Ureter (tissue), 1 donor: ENCODE results near the gene STMN3. TPM values are rescaled to one million over a fixed set of nuclear protein-coding genes. Genes with fewer than 3 reads are reported as not detected.
"Not testable (repeated sequence)": the region's sequence is repeated elsewhere in the genome, so short reads cannot be mapped to it uniquely, and the experiment has no call there.

Experiments used
- DNase-seq: peaks from one replicate; pipeline ENCODE4 v3.0.0-alpha.2; 2020; ENCODE audit warnings: low spot score
- total RNA-seq: library from RNA; stranded (reverse); gene quantifications from one replicate; pipeline ENCODE4 v1.2.4, GENCODE V29; 2023
- donor health status: DM: yes; HTN: yes; CAD: no.

STMN3 gene
- total RNA-seq, 1 donor from 2014 or later: 16.5 TPM

DNA sequence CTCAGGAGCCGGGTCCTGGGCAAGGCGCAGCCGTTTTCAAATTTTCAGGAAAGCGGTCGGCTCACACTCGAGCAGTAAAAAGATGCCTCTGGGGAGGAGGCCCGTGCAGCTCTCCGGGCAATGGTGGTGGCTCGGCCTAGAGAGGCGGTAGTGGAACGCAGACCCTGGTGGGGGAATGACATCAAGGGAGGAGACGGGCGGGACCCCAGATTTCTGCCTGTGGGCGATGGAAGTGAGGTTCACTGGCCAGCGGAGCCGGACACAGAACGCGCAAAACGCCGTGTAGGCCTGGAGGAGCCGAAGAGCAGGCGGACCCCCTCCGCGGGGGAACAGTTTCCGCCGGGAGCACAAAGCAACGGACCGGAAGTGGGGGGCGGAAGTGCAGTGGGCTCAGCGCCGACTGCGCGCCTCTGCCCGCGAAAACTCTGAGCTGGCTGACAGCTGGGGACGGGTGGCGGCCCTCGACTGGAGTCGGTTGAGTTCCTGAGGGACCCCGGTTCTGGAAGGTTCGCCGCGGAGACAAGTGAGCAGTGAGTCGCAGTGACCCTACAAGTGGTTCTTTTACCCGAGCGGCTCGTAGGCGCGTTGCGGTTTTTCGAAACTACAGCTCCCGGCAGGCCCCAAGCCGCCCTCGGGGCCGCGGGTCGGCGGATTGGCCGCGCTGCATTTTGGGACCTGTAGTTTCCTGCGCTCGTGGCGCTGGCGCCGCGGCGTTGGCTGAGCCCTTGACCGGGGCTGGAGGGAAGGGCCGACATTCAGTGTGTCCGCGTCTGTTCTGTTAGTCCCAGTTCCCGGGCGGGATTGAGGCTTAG lies 4.9 kb upstream of the STMN3 start, which contains the start of gene RTEL1:
Gene RTEL1 (plus strand): TSS at position 376 of the 812 bp plus-strand sequence. CDS start 1,091 bp downstream, outside the sequence.
- peak; percentile 92 for DNase-seq

DNA sequence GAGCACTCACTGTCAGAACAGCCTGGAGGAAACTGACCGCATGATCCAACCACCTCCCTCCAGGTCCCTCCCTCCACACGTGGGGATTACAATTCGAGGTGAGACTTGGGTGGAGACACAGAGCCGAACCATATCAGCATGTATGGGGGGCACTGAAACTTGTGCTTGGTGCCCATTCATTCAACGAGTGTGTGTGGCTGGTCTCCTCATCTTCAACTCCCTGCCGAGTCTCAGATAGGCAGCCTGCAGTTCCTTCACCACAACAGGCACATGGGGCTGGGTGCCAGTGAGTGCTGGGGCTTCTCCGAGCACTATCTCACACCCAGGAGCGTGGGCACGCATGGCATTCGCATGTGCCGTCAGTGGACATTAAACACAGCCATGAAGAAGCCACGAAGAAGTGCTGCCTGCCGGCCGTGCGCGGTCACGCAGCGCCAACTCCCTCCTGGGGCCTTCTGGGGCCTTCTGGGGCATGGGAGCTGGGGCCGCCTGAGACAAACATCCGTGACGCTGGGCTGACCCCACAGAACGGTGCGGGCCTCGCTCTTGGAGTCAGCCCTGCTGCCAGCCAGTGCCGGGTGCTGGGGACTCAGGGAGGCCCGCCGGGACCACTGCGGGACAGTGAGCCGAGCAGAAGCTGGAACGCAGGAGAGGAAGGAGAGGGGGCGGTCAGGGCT lies 4.2 kb upstream of the STMN3 start:
- DNase-seq: no peak

DNA sequence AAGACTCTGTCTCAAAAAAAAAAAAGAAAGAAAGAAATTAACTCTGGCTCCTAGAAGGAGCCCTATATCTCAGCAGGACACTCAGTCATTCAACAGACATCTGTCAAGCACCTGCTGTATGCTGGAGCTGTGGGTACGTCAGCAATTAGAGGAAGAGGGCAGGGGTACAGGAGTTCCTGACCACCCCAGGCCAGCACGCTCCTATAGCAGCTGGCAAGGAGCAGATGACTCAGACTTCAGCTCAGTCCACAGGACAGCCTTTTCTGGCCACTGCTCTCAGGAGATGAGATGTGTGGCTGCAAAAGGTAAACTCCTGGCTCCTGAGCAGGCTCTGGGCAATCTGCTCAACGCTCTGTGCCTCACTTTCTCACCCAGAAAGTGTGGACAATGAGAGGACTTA lies 3.2 kb upstream of the STMN3 start:
- no peak for DNase-seq

DNA sequence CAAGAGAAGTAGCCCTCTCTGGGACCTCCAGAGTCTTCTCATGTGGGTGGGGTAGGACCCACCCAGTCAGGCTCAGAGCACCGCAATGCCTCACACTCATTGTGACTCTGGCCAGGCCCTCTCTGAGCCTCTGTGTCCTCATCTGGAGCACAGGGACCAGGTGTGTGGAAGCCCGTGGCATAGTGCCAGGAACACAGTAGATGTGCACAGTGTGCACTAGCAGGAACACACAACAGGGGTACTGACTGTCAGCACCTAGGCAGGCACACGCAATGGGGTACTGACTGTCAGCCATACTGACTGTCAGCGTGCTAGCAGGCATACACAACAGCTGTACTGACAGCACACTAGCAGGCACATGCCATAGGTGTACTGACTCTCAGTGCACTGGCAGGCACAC lies 2.0 kb upstream of the STMN3 start:
- DNase-seq: no peak

DNA sequence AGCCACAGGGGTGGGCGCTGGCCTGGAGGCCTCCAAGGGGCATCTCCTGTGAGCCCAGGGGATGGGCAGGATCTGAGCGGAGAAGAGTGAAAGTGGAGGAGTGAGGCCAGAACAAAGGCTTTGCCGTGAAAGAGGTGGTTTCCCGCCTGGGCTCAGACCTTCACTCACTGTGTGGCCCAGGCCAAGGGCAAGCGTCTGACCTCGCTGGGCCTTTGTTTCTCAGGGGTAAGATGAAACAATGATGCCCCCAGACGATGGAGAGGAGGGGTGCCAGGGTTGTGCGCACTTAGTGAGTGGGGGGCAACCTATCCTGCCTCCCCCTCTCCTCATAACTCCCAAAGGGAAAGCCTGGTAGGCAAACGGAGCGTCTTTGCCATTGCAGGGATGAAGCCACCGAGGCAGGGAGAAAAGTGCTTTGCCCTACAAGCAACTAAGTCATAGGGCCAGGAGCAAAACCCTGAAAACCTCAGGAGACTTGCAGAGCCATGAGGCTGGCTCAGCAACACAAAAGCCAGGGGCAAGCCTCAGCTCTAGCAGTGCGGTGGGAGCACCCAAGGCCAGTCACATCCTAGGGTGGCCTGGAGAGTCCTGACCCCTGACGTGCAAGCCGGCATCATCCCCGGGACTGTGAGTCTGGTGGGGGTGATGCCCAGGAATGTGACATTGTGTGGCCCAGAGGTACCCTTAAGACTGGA lies 897 bp upstream of the STMN3 start:
- no peak for DNase-seq

DNA sequence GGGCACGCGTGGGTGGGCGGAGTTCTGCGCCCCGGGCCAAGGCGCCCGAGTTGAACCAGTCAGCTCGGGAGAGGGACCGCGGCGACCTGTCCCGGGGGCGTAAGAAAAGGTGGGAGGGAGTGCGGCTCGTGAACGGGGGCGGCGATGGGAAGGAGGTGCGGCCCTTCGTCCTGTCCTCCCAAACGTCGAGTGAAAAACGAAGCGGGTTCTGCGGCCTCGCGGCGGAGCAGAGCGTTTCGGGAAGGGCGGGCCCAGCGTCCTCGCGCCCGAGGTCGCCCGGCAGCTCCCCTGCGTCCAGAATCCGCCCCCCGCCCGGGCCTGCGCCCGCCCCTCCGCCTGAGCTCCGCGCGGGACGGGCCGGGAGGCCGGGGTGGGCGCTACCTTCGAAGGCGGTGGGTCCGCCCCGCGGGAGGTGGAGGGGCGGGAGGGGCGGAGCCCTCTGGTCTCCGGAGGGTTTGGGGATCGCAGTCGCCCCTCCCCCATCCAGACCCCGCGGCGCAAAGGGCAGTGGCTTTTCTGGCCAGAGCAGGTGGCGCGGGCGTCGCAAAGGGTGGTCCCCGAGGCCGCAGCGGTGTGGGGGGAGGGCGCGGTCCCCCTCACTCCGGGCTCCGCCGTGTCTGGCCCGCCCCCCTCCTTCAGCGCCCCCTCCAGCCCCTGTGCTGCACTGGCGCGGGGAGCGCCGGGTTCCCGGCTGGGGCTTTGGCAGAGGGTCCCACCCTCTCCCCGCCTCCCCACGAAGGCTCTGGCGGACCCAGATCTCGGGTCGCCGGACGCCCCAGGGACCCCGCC lies 838 bp downstream of the STMN3 start:
- DNase-seq: no peak

DNA sequence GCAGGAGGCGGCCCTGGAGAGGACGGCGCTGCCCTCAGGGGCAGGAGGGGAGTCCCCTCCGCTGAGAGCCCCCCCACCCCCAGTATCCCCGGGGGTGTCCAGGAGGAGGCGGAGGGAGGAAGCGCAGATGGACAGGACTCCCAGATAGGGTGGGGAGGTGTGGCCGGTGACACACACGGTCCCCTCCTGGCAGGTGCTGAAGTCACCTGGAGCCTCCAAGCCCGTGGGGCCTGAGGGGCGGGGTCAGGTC lies 1.4 kb downstream of the STMN3 start:
- no peak for DNase-seq

DNA sequence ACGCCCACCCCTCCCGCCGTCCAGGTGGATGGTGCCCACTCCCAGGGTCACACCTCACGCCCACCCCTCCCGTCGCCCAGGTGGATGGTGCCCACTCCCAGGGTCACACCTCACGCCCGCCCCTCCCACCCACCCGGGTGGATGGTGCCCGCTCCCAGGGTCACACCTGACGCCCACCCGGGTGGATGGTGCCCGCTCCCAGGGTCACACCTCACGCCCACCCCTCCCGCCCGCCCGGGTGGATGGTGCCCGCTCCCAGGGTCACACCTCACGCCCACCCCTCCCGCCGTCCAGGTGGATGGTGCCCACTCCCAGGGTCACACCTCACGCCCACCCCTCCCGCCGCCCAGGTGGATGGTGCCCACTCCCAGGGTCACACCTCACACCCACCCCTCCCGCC lies 2.7 kb downstream of the STMN3 start:
- DNase-seq: not testable (repeated sequence)

DNA sequence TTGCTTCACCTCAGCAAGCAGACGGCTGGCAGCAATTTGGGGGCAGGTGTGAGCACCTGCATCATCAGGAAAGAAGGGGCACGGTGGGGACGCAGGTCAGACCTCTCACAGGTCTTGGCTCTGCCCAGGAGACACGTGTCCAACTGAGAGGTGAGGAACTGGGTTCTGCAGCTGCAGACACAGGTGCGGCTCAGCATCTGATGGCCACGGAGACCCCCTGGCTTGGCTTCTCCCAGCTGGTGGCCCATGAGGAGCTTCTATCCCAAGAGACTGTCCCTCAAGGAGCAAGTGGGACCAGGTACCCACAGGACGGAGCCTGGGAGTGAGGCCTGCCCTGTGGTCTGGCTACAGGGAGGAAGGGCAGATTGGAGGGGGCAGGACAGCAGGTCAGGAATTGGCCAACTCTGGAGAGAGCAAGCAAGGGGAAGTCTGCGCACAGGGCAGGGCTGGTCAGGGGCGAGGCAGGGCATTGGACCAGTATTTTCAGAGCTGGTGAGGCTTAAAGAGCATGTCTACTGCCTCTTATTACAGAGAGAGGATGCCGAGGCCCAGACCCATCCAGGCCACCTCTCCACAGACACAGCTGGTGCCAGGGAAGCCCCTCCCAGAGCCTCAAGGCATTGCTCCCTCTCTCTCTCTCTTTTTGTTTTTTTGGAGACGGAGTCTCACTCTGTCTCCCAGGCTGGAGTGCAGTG lies 4.2 kb downstream of the STMN3 start:
- no peak for DNase-seq

DNA sequence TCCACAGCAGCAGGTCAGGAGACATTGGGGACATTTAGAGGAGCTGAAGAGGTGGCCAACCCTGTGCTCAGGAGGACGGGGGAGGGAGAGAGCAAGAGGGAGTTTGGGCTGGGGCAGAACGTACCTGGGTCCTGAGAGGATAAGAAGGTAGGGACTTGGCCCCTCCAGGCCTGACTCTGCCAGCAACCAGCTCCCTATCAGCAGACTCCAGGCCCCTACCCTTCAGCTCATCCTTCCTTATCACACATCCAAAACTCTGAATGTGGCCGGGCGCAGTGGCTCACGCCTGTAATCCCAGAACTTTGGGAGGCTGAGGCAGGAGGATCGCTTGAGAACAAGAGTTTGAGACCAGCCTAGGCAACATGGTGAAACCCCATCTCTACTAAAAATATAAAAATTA lies 5.0 kb downstream of the STMN3 start:
- DNase-seq: no peak

DNA sequence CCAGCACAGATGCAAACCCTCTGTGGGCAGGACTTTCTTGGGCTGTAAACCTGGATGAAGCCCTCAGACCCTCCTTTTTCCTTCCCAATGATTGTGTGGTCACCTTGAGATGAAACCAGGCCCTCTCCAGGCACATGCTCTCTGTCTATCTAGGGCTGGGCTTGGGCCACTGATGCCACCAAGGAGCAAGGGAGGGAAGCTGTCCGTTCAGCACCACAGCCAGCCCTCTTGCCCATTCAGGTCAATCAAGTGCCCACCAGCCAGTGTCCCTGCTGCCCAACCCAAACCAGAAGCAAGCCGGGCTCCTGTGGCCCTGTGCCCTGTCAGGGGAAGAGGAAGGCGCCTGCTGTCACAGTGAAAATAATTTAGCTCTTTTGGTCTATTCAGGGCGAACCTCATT lies 8.0 kb downstream of the STMN3 start:
- no peak for DNase-seq

DNA sequence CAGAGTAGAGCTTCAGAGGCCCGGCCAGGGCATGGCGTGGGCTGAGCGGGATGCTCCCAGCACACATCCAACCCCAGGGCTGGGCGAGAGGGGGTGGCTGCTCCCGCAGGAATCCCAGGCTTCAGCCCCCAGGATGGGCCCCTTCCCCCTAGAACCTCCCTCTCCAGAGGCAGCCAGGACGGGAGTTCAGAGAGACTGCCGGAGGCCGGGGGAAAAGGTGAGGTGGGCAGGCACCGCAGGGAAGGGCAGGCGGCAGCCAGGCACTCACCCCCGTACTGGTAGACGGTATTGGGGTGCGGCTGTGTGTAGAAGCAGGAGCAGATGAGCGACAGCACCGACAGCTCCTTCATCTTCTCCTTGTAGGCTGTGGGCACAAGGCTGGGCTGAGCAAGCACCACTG lies 9.3 kb downstream of the STMN3 start:
- DNase-seq: no peak

DNA sequence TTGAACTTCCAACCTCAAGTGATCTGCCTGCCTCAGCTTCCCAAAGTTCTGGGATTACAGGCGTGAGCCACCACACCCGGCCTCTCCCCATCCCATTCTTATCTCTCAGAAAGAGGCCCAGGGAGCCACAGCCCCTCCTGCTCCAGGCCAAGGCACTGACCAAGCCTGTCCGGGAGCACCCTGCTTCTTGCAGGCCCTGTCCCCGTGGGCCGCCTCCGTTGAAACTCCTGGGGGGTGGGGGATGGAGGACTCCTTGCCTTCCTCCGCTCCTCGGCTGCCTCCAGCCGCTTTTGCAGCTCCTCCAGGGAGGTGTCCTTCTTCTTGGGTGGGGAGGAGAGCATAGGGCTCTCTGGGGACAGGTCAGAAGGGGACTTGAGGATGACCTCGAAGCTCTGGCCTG lies 9.7 kb downstream of the STMN3 start:
- DNase-seq: no peak

DNA sequence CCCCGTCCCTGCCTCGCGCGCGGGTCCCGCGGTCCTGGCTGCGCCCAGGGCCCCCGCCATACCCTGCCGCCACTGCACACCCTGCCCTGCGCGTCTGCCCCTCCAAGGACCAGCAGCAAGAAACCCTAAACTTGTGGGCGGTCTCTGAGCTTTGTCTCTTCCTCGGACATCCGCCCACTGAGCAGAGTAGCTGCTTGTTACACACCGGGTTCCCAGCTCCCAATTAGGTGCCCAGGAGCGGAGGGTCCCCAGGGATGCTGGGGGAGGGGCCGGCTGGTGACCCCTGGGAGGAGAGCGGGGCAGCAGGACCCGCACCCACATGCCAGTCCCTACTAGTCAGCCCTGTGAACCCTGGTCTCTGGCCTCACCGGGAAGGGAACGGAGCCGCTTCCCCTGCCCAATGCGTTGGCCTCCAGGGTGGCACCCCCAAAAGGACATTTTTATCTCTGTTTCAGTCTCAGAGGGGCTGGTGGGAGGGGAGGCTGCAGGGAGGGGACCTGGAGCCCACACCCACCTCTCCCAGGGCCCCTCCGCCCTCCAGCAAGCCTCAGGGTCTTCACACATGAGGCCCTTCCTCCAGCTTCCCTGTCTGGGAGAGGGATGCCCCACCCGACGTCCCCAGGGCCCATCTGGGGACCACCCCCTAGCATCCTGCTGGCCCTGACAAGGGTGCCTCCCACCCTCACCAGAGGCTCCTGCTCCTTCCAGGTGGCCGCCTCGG lies 10.5 kb downstream of the STMN3 start:
- no peak for DNase-seq

DNA sequence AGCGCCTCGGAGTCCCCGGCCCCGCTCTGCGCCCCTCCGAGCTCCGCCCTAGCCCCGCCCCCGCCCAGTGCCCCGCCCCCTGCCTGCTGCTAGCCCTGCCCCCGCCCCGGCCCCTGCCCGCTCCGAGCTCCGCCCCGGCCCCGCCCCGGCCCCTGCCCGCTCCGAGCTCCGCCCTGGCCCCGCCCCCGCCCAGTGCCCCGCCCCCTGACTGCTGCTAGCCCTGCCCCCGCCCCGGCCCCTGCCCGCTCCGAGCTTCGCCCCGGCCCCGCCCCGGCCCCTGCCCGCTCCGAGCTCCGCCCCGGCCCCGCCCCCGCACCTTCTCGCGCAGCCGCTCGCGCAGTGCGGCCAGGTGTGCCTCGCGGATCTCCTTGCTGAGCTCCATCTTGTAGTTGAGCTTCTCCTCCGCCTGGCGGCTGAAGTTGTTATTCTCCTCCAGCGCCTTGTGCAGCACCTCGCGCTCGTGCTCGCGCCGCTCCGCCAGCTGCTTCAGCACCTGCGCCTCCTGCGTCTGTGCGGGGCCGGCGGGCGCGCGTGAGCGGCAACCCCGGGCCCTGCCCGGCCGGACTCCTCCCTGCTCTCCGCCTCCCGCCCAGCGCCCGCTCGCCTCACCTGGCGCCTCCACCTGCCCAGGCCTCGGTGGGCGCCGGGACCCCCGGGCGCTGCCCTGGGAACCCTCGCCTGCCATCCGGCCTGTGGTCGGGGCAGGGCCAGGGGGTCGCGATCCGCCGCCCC lies 11.3 kb downstream of the STMN3 start:
- peak; percentile 93 for DNase-seq

DNA sequence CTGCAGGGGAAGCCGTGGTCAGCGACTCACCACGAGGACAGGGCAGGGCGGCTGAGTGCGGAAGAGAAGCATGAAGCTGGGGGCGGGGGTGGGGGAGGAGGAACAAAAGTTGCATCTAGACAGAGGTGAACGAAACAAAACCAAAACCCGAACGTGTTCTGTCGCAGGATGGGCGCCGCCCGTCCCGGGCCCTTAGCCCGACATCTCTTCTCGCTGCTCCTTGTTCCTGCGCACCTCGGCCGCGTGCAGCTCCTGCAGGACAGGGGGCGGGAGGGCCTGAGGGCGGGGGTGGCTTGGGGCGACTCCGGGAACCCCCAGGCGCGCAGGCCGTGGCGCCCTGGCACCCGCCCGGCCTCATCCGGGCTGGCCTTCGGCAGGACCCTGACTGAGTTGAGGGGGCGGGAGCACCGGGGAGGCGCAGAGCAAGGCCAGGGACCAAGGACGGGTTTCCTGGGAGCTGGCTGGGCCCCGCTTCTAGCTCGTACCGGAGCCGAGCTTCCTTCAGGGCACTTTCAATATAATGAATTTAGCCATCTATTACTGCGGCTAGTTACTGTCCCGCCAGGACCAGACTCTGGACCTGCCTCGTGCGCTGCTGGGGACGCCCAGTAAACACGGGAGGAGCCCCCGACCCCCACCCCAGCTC lies 12.0 kb downstream of the STMN3 start:
- no peak for DNase-seq

DNA sequence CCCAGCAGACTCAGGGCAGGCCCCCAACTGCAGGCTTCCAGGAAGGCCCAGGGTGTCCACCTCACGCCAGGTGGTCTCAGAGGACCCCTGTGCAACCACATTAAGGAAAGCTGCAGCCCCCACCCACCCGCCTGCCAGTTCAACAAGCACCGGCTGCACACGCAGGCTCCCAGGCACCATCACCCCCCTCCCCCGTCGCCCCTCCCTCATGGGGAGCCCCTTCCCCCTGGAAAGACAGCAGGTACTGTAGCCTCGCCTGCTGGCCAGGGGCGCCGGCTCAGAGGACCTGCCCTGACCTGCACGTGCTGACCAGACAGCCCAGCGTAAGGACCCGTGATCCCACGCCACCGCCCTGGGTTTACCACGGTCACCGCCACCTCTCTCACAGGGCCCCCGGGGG lies 12.5 kb downstream of the STMN3 start:
- DNase-seq: not testable (repeated sequence)

DNA sequence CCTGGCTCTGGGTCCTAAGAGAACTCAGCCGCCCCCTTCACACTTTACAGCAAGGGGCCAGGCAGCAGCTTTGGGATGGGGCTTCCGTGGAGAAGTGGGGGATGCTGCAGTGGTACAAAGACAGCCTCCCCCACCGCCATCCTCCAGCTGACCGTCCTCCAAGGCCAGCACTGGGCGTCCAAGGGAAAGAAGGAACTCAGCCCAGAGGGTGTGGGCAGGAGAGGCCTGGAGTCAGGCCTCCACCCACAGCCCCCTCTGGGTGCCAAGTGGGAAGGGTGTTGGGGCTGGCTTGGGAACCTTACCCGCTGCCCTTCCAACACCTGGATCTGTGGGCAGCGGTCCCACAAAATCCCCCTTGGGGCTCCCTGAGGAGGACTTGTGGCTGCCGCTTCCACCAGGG lies 13.1 kb downstream of the STMN3 start:
- no peak for DNase-seq

DNA sequence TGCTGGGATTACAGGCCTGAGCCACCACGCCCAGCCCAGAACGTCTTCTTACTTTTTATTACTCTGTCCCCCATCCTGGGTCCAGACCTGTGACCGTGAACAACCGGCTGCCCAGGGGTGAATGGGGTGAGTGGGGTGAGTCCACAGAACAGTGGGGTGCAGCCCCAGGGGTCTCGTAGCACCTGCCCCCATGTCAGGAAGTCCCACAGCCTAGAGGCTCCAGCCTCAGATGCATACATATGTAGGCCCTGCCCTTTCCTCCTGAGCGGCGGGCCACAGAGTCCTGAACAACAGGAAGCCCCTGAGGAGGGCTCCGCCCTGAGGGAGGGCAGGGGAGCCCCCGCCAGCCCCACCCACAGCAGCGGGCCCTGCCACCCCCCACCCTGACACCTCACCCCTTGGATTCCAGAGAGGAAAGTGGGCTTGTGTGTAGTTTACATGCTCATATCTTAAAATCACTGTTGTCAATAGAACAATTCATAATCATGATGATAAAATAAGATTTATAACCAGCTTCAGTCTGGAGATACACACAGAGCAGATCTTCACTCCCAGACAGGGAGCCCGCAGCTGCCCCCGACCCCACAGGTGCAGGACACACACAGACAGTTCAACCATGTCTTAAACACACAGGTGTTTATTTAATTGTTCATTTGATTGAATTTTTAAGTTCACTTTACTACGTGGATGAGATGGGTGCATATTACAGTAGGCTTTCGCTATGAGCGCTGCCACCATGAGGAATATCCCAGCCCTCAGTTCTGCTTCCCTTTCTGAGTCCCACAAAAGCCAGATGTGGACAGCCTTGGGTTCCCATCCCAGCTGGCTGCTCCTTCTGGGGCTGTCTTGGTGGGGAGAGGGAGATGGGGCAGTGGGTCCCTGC lies 13.9 kb downstream of the STMN3 start:
- DNase-seq: no peak
